GM21723 (cell line): Measurements from ENCODE around the gene CDKN1C.

Experiments used
- ATAC-seq: cut with Tn5 transposase; IDR thresholded peaks from one replicate; pipeline ENCODE4 v1.9.1; 2021; ENCODE audit warnings: mild to moderate bottlenecking, moderate library complexity; ENCODE audit not compliant: unreplicated experiment

CDKN1C gene

GRCh38 chr11:2923446-2924375, 38.1 kb upstream of the CDKN1C start:
- no peak for ATAC-seq

- ATAC-seq = no peak
Observed at GRCh38 chr11:2922655-2923054, 37.1 kb upstream of the CDKN1C start.

- no peak for ATAC-seq
Observed at GRCh38 chr11:2921742-2922493, 36.3 kb upstream of the CDKN1C start.

GRCh38 chr11:2921261-2921660, 35.7 kb upstream of the CDKN1C start:
- ATAC-seq = no peak

- no peak for ATAC-seq
Observed at GRCh38 chr11:2920343-2920742, 34.8 kb upstream of the CDKN1C start.

GRCh38 chr11:2919837-2920236, 34.3 kb upstream of the CDKN1C start:
- no peak for ATAC-seq

GRCh38 chr11:2919188-2919587, 33.6 kb upstream of the CDKN1C start:
- ATAC-seq = no peak

- no peak for ATAC-seq
Observed at GRCh38 chr11:2917842-2918490, 32.4 kb upstream of the CDKN1C start.

- no peak for ATAC-seq
Observed at GRCh38 chr11:2916892-2917645, 31.5 kb upstream of the CDKN1C start.

GRCh38 chr11:2916114-2916891, 30.7 kb upstream of the CDKN1C start:
- ATAC-seq = no peak

GRCh38 chr11:2915473-2915872, 29.9 kb upstream of the CDKN1C start:
- no peak for ATAC-seq

- no peak for ATAC-seq
Observed at GRCh38 chr11:2914455-2915195, 29.1 kb upstream of the CDKN1C start.

GRCh38 chr11:2913776-2914175, 28.2 kb upstream of the CDKN1C start:
- ATAC-seq = no peak

- no peak for ATAC-seq
Observed at GRCh38 chr11:2913019-2913431, 27.4 kb upstream of the CDKN1C start.

GRCh38 chr11:2912498-2912897, 26.9 kb upstream of the CDKN1C start:
- no peak for ATAC-seq

GRCh38 chr11:2911785-2912391, 26.3 kb upstream of the CDKN1C start:
- ATAC-seq = no peak

GRCh38 chr11:2911088-2911784, 25.7 kb upstream of the CDKN1C start:
- no peak for ATAC-seq

- no peak for ATAC-seq
Observed at GRCh38 chr11:2910401-2910955, 24.9 kb upstream of the CDKN1C start.
